K562 (cell line): ENCODE measurements around the gene GNAI1. TPM values are rescaled to one million over a fixed set of nuclear protein-coding genes. Genes with fewer than 3 reads are reported as not detected.

Experiments
- ATAC-seq: fragments of 200-7000 bp; cut with Tn5 transposase; 3 replicates; pipeline ENCODE4 v1.9.1; 2020; ENCODE audit warnings: moderate library complexity
- BruUV-seq: library from RNA; stranded (reverse); fragments of 400-500 nt; replicated peaks from 2 replicates; lab custom pipeline; 2021; lab: Mats Ljungman, UMichigan
- CTCF ChIA-PET: fragments of 300-600 bp; formaldehyde crosslinking; extraction: SDS; loops from one replicate; lab custom pipeline; 2021; ENCODE audit warnings: low intra/inter-chr PET ratio; lab: Yijun Ruan, JAX
- POLR2A ChIA-PET: fragments of 300-600, 350-650 bp; sonication (Branson Sonifier 250); formaldehyde crosslinking; extraction: SDS; loops from one replicate; lab custom pipeline; 2021; ENCODE audit warnings: antibody characterized with exemption, inconsistent platforms; lab: Yijun Ruan, JAX
- DNase-seq, 4 experiments: peaks; one replicate each; pipeline versions ENCODE4 v3.0.0 to v3.0.0-alpha.2; 2011 to 2018; ENCODE audit warnings: low spot score in 3 of 4, mixed read lengths in 3 of 4; ENCODE audit errors: extremely low read depth in 1 of 4
- FAIRE-seq: peaks from 2 replicates; lab custom pipeline; 2011; peaks lifted over from hg19 to GRCh38; lab: Jason Lieb, UNC
- H2AFZ ChIP-seq: 2 replicates; pipeline ENCODE4 v1.6.0; 2011; ENCODE audit warnings: low read depth, low read length, control low read depth, inconsistent platforms
- H3K27ac ChIP-seq: fragments of 200-600 bp; 3 replicates; pipeline ENCODE4 v1.8.0; 2011; ENCODE audit warnings: low read depth, mild to moderate bottlenecking, control low read depth, inconsistent platforms, low read length, moderate library complexity, mixed read lengths; ENCODE audit errors: extremely low read depth
- H3K27me3 ChIP-seq, 2 experiments: fragments of 300-600 bp in 1 of 2; 2 replicates in 1 of 2; 3 replicates in 1 of 2; pipeline versions ENCODE4 v1.6.0 to v1.8.0; 2011; ENCODE audit warnings: inconsistent platforms in 2 of 2, low read length in 2 of 2, mild to moderate bottlenecking in 1 of 2, mixed read lengths in 1 of 2, moderate library complexity in 1 of 2; ENCODE audit not compliant: control insufficient read depth in 2 of 2, insufficient read depth in 2 of 2
- H3K36me3 ChIP-seq: fragments of 300-600 bp; 3 replicates; pipeline ENCODE4 v1.8.0; 2011; ENCODE audit warnings: mild to moderate bottlenecking, low read length, inconsistent platforms; ENCODE audit not compliant: control insufficient read depth, insufficient read depth
- H3K4me1 ChIP-seq, 2 experiments: fragments of 200-600 bp in 1 of 2; replicated peaks in 1 of 2; 2 replicates in 1 of 2; 3 replicates in 1 of 2; pipeline versions ENCODE4 v1.5.1 to v1.8.0; 2011; ENCODE audit warnings: inconsistent platforms in 2 of 2, low read length in 2 of 2, mild to moderate bottlenecking in 1 of 2, mixed read lengths in 1 of 2, moderate library complexity in 1 of 2; ENCODE audit not compliant: control insufficient read depth in 2 of 2, insufficient read depth in 2 of 2
- H3K4me2 ChIP-seq: 2 replicates; pipeline ENCODE4 v1.6.1; 2011; ENCODE audit warnings: low read length, control low read depth, inconsistent platforms, mixed read lengths; ENCODE audit not compliant: insufficient read depth
- H3K4me3 ChIP-seq: fragments of 200-600 bp; sonication (generic), shearing (Covaris generic); 2 replicates; pipeline ENCODE4 v1.5.1; 2016; ENCODE audit warnings: control low read depth, inconsistent platforms
- H3K79me2 ChIP-seq: fragments of 200-600 bp; 3 replicates; pipeline ENCODE4 v1.8.0; 2011; ENCODE audit warnings: low read length, inconsistent platforms; ENCODE audit not compliant: control insufficient read depth, insufficient read depth
- H3K9ac ChIP-seq, 2 experiments: 2 replicates each; pipeline versions ENCODE4 v1.6.0 to v1.6.1; 2011; ENCODE audit warnings: low read depth in 2 of 2, low read length in 2 of 2, control low read depth in 1 of 2, inconsistent platforms in 1 of 2, mild to moderate bottlenecking in 1 of 2, mixed read lengths in 1 of 2; ENCODE audit not compliant: insufficient read depth in 1 of 2
- H3K9me1 ChIP-seq: one replicate; pipeline ENCODE4 v1.6.0; 2011; ENCODE audit warnings: inconsistent platforms, mild to moderate bottlenecking, low read length, moderate library complexity; ENCODE audit not compliant: control insufficient read depth, insufficient read depth
- H3K9me3 ChIP-seq: replicated peaks from 2 replicates; pipeline ENCODE4 v1.5.1; 2011; ENCODE audit warnings: low read depth, low read length, inconsistent platforms; ENCODE audit not compliant: control insufficient read depth, insufficient read depth
- H4K20me1 ChIP-seq: replicated peaks from 2 replicates; pipeline ENCODE4 v1.6.1; 2011; ENCODE audit warnings: low read length, inconsistent platforms, mixed read lengths; ENCODE audit not compliant: control insufficient read depth, insufficient read depth
- BRCA1 ChIP-seq, 2 experiments: fragments of 450-650 bp in 1 of 2; sonication (generic) in 1 of 2; formaldehyde crosslinking in 1 of 2; IDR thresholded peaks; 2 replicates each; pipeline versions ENCODE4 v1.5.0 to v1.6.1; 2017 to 2020; ENCODE audit warnings: mild to moderate bottlenecking in 1 of 2, missing genetic modification reagents in 1 of 2
- PATZ1 ChIP-seq: fragments of 250-450 bp; sonication (Bioruptor Pico); IDR thresholded peaks from 2 replicates; pipeline ENCODE4 v1.5.0; 2020; ENCODE audit warnings: mild to moderate bottlenecking, borderline replicate concordance
- SMAD1 ChIP-seq: fragments of 150-350 bp; IDR thresholded peaks from 2 replicates; pipeline ENCODE4 v1.6.1; 2014; ENCODE audit warnings: low read length, low read depth; ENCODE audit not compliant: partially characterized antibody
- TCF7L2 ChIP-seq: fragments of 150-350 bp; IDR thresholded peaks from 2 replicates; pipeline ENCODE4 v1.6.1; 2016; ENCODE audit warnings: low read depth, mild to moderate bottlenecking, low read length, moderate library complexity
- WGBS: fragments of 100-300 bp; shearing (Covaris generic); methylation state at CpG from one replicate; pipeline ENCODE4 v1.1.6; 2016; ENCODE audit warnings: low coverage, mixed read lengths; ENCODE audit not compliant: insufficient coverage; ENCODE audit errors: missing lambda C conversion rate; 5-methylcytosine and 5-hydroxymethylcytosine counted together
- in situ Hi-C: fragments of 300-500 bp; cut with MboI; formaldehyde crosslinking; loops from 4 replicates; pipeline ENCODE4 v1.15.0; 2018; ENCODE audit warnings: inconsistent platforms, mixed read lengths
- intact Hi-C: fragments of 100-400 bp; cut with micrococcal nuclease; formaldehyde crosslinking; loops from 2 replicates; pipeline ENCODE4 v1.14.2; 2022
- polyA plus RNA-seq, 8 experiments: library from polyadenylated mRNA; depleted of rRNA in 4 of 8; stranded (reverse) in 5 of 8; unstranded in 3 of 8; fragments of >200 nt; fragmentation: Nextera tagmentation in 2 of 8; fragmentation: Illumina TruSeq in 1 of 8; extraction: Ambion mirVana in 2 of 8; extraction: Trizol in 1 of 8; gene quantifications; 2 replicates each; pipeline versions ENCODE4 v1.2.1 to v1.2.3, GENCODE V29; 2011 to 2014; ENCODE audit warnings: inconsistent platforms in 1 of 8, missing spikeins in 1 of 8
- total RNA-seq, 7 experiments: library from RNA; depleted of rRNA in 6 of 7; stranded (reverse); fragments of >200 nt in 6 of 7; fragmentation: Illumina TruSeq in 2 of 7; extraction: Trizol in 2 of 7; gene quantifications; 2 replicates each; pipeline versions ENCODE4 v1.2.1 to v1.2.3, GENCODE V29; 2011 to 2021; ENCODE audit warnings: low replicate concordance in 1 of 7
- TF ChIP-seq, protein P1 (sequence below): sonication (generic); formaldehyde crosslinking; IDR thresholded peaks from 2 replicates; pipeline ENCODE4 v1.8.0; 2022; ENCODE audit warnings: mild to moderate bottlenecking, low read depth, missing genetic modification reagents

GNAI1 gene
- total and polyA plus RNA-seq, 9 of the 15 experiments (the other 6 are each of a cell fraction or from before 2014, with no cell fraction given) = 0.03 to 0.13 (median 0.08) TPM; not detected in 6

DNA sequence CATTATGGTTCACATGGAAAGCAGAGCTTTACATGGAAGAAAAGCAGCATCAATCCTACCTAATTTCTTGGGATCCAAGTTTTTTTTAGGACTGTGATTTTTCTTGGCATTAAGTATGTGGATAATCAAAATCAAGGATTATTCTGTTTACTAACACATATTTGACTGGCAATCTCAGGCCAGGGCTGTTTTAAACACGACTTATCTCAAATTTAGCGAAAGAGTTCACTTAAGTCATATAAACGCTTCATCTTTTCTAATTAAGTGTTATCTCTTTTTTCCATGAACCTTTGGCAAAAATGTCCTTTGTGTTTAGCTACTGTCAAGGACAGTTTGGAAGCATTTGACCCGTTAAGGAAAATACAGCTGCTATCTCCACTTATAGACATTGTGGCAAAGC lies 92.0 kb downstream of the GNAI1 start:
- Histone ChIP-seq H3K27me3 (no peaks in the 10 kb centered on the region), H3K4me2 (no peak overlapping the region), H3K79me2 (no peaks in the 10 kb centered on the region), H2AFZ (no peak overlapping the region), H3K4me1 (no peaks in the 10 kb centered on the region), H3K9ac (no peak overlapping the region), H3K4me3 (no peak overlapping the region), H3K36me3 (no peaks in the 10 kb centered on the region), H3K9me1 (no peaks in the 10 kb centered on the region), H4K20me1 (no peaks in the 10 kb centered on the region), H3K27ac (no peak overlapping the region), H3K9me3 (no peaks in the 10 kb centered on the region)
- in situ Hi-C loops = loop anchor here (5.0 kb wide), 1 partner anchor 91 kb away; no protein-coding TSS in a partner anchor
- FAIRE-seq = no peak
- no peak for DNase-seq
- CTCF ChIA-PET = no interaction called here
- intact Hi-C loops = no loop called here
- POLR2A ChIA-PET = interaction anchor here (0.7 kb wide), 1 partner anchor 17 kb away, joined by 4 read pairs; no protein-coding TSS in a partner anchor
- no peak for ATAC-seq
- TF ChIP-seq PATZ1 (CRISPR knock-in tag) = no peak
- no peak for TF ChIP-seq SMAD1
- TF ChIP-seq, protein P1, sequence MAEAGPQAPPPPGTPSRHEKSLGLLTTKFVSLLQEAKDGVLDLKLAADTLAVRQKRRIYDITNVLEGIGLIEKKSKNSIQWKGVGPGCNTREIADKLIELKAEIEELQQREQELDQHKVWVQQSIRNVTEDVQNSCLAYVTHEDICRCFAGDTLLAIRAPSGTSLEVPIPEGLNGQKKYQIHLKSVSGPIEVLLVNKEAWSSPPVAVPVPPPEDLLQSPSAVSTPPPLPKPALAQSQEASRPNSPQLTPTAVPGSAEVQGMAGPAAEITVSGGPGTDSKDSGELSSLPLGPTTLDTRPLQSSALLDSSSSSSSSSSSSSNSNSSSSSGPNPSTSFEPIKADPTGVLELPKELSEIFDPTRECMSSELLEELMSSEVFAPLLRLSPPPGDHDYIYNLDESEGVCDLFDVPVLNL = no peak
- no peak for TF ChIP-seq TCF7L2
- no peak for TF ChIP-seq BRCA1 (IDR thresholded peaks at IDR 0.05)
- TF ChIP-seq BRCA1 (CRISPR knock-in tag; IDR thresholded peaks at IDR 0.05) = no peak
- no TSS peak for BruUV-seq
- WGBS = 2% methylated on average over 4 of the region's 4 CpGs
